ENCODE data around the gene DNAJB6. TPM values are rescaled to one million over a fixed set of nuclear protein-coding genes. Genes with fewer than 3 reads are reported as not detected.

The DNAJB6 gene
- total RNA-seq, 3 donors from 2014 or later: 73.8 to 136 (median 101) TPM

DNA sequence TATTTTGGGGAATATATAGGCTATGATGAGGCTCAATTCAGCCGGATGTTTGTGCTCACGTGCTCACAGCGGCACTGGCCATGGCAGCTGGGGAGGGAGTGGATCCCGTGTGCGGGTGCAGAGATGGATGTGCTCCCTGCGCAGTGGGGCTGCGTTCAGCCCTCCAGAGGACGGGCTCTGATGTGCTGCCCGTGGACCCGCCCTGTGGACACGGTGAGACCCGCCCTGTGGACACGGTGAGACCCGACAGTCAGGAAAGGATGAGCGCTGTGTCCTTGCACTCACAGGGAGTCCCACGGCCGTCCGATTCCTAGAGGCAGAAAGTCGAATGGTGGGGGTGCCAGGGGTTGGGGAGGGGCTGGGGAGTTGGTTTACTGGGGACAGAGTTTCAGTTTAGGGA, 89.0 kb downstream of the DNAJB6 start:
- TF ChIP-seq, protein P1, sequence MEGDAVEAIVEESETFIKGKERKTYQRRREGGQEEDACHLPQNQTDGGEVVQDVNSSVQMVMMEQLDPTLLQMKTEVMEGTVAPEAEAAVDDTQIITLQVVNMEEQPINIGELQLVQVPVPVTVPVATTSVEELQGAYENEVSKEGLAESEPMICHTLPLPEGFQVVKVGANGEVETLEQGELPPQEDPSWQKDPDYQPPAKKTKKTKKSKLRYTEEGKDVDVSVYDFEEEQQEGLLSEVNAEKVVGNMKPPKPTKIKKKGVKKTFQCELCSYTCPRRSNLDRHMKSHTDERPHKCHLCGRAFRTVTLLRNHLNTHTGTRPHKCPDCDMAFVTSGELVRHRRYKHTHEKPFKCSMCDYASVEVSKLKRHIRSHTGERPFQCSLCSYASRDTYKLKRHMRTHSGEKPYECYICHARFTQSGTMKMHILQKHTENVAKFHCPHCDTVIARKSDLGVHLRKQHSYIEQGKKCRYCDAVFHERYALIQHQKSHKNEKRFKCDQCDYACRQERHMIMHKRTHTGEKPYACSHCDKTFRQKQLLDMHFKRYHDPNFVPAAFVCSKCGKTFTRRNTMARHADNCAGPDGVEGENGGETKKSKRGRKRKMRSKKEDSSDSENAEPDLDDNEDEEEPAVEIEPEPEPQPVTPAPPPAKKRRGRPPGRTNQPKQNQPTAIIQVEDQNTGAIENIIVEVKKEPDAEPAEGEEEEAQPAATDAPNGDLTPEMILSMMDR (IDR thresholded peaks at IDR 0.05): no peak
- no peak for TF ChIP-seq POLR2A (IDR thresholded peaks at IDR 0.05)
- TF ChIP-seq POLR2AphosphoS5 (IDR thresholded peaks at IDR 0.05): no peak
- Histone ChIP-seq H3K4me3 (no peak overlapping the region), H3K4me1 (no peaks in the 10 kb centered on the region), H3K27ac (no peak overlapping the region), H3K27me3 (no peaks in the 10 kb centered on the region), H3K36me3 (no peaks in the 10 kb centered on the region), H3K9me3 (no peaks in the 10 kb centered on the region)
- DNase-seq (ENCODE audit: low spot score in 2 of 2): no peak
- intact Hi-C loops (cut with DNase I; ENCODE audit: low total_unique reads): no loop called here

DNA sequence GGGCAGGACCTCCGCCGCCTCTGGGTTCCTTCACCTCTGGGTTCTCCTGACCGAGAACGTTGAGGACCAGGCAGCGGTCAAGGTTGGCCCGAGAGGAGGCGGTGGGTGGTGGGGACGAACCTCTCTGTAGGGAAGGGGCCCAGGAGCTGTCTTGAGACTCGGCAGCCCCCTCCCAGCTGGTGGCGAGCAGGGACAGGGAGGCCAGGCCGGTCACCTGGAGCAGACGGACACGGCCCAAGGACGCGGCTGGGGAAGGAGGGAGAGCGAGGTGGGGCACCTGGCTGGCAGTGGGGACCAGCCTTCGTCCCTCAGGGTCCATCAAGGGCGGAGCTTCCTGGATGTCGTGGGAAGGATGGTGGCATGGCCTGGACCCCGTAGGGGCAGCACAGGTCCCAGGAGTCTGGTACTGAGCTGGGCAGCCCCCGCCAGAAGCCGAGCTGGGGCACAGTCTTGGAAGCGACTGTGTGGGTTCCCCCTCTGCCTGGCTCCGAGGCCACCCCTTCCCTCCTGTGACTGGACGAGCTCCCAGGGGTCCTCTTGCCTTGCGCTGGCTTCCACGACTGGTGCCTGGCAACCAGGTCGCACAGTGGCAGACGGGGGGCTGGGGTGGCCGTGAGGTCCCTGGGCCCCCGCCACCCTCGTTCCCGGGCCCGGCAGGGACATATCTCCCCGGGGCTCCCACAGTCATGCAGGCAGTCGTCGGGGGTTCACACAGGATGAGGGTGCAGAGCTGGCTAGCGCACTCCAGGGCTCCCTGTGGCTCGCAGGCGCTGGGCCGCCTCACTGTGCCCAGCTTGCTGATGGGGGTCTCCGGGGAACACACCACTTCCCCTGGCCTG, 89.9 kb downstream of the DNAJB6 start:
- intact Hi-C loops (cut with DNase I; ENCODE audit: low total_unique reads): no loop called here
- Histone ChIP-seq H3K27me3 (no peaks in the 10 kb centered on the region), H3K4me1 (no peaks in the 10 kb centered on the region), H3K27ac (no peak overlapping the region), H3K4me3 (no peak overlapping the region), H3K36me3 (no peaks in the 10 kb centered on the region), H3K9me3 (no peaks in the 10 kb centered on the region)
- TF ChIP-seq, protein P1 (IDR thresholded peaks at IDR 0.05): no peak
- no peak for TF ChIP-seq POLR2AphosphoS5 (IDR thresholded peaks at IDR 0.05)
- no peak for TF ChIP-seq POLR2A (IDR thresholded peaks at IDR 0.05)
- DNase-seq (ENCODE audit: low spot score in 2 of 2): no peak

DNA sequence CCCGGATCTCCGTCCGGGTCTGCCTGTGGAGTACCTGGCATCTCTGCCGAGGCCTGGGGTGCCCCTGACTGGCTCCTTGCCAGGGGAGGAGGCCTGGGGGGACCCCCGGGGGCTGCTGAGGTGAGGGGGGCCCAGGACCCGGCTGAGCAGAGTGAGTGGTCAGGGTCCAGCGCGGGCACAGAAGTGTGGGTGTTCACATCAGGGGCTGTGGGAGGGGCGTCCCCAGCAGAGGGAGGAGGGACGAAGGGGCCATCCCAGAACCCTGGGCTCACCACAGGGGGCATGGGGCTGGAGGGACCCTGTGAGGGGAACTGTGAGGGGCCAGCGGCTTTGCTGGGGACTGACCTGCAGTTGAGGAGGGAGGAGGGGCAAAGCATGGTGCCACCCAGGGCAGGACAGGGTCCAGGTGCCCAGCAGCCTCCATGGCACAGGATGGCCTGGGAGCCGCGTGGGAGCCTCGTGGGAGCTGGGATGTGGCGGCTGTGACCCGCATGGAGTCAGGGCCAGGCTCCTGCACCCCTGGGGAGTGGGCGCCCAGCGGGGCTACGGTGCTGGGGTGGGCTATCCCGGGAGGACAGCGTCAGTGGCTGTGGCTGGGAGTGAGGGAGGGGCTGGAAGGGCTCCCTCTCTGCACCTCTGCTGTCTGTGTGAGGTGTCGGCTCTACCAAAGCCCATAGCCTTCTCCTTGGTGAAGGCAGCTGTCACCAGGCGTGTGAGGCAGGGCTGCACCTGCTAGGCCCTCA, 91.2 kb downstream of the DNAJB6 start:
- intact Hi-C loops (cut with DNase I; ENCODE audit: low total_unique reads): no loop called here

DNA sequence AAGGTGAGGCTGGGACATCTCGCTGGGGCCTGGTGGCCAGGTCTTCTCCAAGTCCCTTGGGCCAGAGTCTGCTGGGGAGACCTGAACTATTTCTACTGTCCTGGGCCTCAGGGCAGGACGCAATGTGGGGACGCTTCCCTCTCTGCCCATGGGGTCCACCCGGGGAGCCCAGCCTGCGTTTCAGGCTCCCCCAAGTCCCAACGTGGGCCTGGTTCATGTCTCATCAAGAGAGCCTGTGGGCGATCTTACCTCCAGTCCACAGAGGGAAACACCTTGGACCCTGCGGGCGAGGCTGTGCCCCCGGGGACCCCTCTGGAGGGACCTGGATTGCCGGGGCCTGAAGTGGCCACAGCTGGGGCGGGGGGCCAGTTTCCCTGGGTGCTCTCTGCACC, 91.7 kb downstream of the DNAJB6 start:
- no peaks in the 10 kb centered on the region for H3K9me3 ChIP-seq
- no peaks in the 10 kb centered on the region for H3K36me3 ChIP-seq
- no peaks in the 10 kb centered on the region for H3K4me1 ChIP-seq
- intact Hi-C loops (cut with DNase I; ENCODE audit: low total_unique reads): no loop called here
- H3K4me3 ChIP-seq: no peak overlapping the region
- DNase-seq (ENCODE audit: low spot score in 2 of 2): no peak
- TF ChIP-seq, protein P1 (IDR thresholded peaks at IDR 0.05): no peak
- no peak for TF ChIP-seq POLR2AphosphoS5 (IDR thresholded peaks at IDR 0.05)
- no peak overlapping the region for H3K27ac ChIP-seq
- no peaks in the 10 kb centered on the region for H3K27me3 ChIP-seq

More for the DNA sequence above, 91.2 kb downstream of the DNAJB6 start:
- DNase-seq (ENCODE audit: low spot score in 2 of 2): no peak
- H3K27me3 ChIP-seq: no peaks in the 10 kb centered on the region
- H3K4me3 ChIP-seq: no peak overlapping the region
- no peaks in the 10 kb centered on the region for H3K36me3 ChIP-seq
- no peaks in the 10 kb centered on the region for H3K9me3 ChIP-seq
- TF ChIP-seq POLR2AphosphoS5 (IDR thresholded peaks at IDR 0.05): no peak
- H3K27ac ChIP-seq: no peak overlapping the region
- H3K4me1 ChIP-seq: no peaks in the 10 kb centered on the region

DNA sequence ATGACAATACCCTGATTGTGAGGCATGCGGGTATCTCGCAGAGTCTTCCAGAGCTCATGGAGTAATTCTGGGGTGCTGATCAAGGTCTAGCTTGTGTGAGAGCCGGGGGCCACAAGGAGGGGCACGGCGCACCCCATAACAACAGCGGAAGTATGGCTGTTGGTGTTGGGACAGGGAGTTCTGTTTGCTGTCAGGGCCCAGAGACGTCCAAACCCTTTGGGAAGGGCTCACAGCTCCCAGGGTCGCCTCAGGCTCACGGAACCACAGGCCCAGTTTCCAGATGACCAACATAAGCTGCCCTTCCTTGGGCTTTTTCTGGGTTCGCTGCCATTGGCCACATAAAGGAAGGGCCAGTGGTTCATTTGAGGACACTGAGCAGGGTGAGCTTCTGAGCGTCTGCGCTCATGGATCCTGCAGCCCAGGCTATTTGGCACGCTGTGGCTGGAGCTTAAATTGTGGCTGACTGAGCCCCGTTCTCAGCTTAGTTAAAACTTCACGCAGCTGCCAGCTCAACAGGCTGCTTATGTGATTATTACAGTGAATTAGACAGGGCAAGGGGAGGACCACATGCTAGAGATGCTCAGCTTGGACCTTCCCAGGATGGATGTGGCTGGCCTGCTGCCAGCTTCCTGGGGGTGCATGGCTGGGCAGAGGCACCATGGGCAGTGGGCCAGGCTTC, 92.3 kb downstream of the DNAJB6 start:
- Histone ChIP-seq H3K36me3 (no peaks in the 10 kb centered on the region), H3K9me3 (no peaks in the 10 kb centered on the region), H3K4me1 (no peaks in the 10 kb centered on the region), H3K27me3 (no peaks in the 10 kb centered on the region), H3K27ac (no peak overlapping the region), H3K4me3 (no peak overlapping the region)
- no peak for DNase-seq (ENCODE audit: low spot score in 2 of 2)
- intact Hi-C loops (cut with DNase I; ENCODE audit: low total_unique reads): no loop called here
- TF ChIP-seq POLR2AphosphoS5 (IDR thresholded peaks at IDR 0.05) (no peak), POLR2A (IDR thresholded peaks at IDR 0.05) (no peak)
- TF ChIP-seq, protein P1 (IDR thresholded peaks at IDR 0.05): no peak
